ENCODE data around the gene EEIG1.

EEIG1 gene

DNA sequence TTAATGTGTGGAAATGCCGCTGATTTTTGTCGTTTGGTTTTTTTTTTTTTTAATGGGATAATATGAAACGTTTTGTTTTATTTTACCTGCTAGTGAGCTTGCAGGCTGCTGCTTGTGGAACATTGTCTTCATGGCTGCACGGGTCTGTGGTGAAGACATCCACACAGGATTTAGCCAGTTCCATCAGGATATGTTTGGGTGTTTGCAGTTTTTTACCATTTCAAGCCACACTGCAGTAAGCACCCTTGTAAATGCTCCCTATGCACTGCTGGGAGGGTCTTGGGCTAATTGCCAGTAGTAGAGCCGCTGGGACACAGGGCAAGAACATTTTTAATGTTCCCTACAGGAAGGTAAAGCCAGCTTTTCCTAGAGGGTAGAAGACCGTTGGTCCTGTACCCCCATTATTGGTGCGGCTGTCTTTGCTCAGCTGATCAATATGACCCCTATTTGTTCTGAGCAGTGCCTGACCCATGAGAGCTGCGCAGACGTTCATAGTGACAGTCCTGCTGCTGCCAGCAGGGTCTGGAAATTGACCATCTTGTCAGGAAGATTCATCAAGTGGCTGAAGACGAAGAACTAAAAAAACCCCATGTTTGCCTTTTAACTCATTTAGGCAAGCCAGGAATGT is 20.5 kb upstream of the EEIG1 start:
- no peak for DNase-seq

GRCh38 chr9:127999461-127999860 is 18.7 kb upstream of the EEIG1 start:
- DNase-seq, result no peak

DNA sequence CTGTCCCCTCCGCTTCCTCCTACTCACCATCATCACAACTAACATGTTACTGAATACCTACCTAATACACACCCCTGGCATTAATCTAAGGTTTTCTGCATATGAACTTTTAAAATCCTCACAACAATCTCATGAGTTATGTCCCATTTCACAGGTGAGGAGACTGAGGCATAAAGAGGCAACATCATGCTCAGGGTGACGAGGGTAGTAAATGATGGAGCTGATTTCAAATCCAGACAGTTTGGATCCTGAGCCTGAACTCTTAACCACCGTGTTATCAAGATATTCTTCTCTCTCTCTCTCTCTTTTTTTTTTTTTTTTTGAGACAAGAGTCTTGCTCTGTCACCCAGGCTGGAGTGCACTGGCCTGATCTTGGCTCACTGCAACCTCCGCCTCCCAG is 12.9 kb upstream of the EEIG1 start:
- no peak for DNase-seq

GRCh38 chr9:127991757-127992274 is 11.0 kb upstream of the EEIG1 start:
- DNase-seq, result no peak

DNA sequence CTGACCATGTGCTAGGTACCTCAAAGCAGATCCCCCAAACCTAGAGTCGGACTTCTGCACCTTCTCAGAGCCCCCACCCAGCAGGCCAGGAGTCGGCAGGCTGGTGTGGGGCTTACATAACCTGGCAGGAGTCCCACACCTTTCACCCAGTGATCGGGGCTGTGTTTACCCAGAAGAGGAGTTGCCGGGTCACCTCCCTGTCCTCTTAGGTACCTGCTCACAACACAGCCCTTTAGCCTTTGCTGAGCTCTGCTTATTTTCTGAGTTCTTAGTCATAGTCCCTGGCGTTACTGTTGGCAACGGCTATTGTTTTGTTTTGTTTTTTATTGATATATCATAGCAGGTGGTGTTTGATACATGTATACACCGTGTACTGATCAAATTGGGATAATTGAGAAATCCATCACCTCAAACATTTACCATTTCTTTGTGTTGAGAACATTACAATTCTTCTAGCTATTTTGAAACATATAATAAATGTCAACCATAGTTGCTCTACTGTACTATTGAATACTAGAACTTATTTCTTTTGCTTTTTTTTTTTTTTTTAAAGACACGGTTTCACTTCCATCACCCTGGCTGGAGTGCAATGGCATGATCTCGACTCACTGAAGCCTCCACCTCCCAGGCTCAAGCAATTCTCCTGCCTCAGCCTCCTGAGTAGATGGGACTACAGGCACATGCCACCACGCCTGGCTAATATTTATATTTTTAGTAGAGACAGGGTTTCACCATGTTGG is 10.4 kb upstream of the EEIG1 start:
- no peak for DNase-seq

GRCh38 chr9:127990554-127990953 is 9.8 kb upstream of the EEIG1 start:
- DNase-seq, result no peak

DNA sequence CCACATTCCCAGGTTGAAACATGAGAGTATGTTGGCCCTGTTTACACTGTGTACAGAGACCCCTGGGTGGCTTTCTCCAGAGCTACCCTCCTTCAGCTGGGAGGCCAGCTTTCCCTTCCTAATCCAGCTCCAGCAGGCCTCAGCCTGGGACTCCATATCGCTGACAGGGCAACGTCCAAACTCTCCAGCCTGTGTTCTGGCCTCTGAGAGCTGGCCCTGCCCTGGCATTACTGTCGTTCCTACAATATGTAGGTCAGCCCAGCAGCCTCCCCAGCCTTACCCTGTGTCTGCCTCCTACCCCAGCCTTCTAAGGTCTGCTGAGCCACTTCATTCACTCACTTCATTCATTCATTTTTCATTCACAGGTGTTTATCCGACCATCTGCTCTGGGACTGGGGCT is 8.3 kb upstream of the EEIG1 start:
- DNase-seq, result no peak

GRCh38 chr9:127987103-127987614 is 6.4 kb upstream of the EEIG1 start:
- DNase-seq, result no peak

GRCh38 chr9:127985011-127985410 is 4.2 kb upstream of the EEIG1 start:
- DNase-seq, result no peak

GRCh38 chr9:127983847-127984289 is 3.1 kb upstream of the EEIG1 start:
- no peak for DNase-seq

GRCh38 chr9:127982912-127983311 is 2.1 kb upstream of the EEIG1 start:
- DNase-seq, result no peak

DNA sequence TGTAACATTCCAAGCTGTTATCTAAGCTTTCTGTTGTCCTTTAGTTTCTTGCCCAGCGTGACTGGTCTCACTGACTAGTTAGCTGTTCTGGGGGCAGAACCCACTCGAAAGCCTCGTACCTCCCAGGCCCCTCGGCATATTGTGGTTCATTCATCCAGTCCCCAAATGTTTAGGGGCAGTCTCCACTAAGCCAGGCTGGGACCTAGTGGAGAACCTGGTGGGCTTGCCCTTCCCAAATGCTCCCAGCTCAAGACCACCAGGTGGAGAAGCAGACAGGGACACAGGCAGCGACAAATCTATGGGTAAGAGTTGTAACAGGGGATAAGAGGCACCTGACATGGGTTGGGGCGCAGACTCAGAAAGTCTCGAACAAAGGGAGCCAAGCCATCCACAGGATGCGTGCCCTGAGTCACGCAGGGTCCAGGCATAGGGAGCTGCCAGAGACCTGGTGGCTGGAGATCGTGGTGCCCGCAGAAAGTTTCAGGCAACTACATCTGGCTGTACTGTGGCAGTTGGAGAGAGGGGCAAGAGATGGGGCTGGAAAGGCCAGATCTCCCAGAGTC is 851 bp upstream of the EEIG1 start:
- DNase-seq, result no peak

DNA sequence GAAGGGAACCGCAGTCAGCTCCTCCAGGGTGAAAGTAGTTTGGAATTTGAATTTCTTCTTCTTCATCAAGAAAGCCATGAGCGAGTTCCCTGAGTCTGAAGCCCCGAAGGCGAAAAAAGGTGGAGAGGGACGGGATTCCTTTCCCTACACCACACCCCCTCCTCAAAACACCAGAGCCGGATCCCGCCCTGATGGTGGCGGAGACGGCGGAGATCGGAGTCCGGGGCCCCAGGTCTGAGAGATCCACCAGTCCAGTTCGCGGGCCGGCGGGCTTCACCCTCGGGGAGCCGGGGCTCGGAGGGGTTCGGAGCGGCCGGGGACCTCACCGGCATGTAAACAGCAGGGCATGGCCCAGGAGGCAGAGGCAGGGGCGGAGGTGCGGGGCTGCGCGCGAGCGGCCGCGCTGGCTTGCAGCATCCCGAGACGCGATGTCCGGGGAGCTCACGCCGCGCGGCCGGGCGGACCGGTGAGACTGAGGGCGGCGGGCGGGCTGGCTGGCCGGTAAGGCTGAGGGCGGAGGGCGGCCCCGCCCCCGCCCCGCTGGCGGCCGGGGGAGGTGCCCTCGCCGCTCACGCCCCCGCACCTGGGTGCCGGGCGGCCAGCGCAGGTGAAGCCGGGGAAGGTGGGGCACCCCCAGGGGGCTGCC is 606 bp downstream of the EEIG1 start:
- DNase-seq, result no peak

DNA sequence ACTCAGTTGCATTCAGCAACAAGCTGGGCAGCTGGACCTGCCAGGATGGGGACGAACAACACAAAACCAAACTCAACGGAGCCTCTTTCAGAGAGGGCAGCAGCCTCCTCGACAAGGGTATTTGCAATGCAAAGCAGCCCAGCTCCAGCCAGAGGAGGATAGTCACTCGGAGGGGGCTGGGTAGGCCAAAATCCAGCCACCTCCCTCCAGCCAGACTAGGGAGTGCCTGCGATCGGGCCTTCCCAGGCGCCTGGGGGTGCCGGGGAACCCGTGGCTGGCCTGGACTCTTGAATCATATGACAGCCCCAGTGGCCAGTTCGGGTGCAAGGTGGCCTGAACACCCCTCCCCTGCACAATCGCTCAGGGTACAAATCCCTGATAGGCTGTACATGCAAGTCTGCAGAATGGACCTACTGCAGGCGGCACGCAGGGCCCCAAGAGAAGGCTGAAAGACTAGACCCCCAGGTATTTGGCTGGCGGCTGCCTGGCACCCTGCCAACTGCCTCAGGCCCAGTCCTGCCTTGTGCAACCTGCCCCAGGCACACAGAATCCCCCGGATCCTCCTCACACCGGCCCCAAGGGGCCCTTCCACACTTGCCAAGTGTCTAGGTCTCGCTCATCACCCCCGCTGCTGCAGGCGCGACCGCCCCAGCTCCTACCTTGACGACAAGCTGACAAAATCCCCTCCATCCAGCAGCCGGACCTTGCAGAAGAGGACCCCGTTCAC is 1.3 kb downstream of the EEIG1 start:
- DNase-seq, result no peak

DNA sequence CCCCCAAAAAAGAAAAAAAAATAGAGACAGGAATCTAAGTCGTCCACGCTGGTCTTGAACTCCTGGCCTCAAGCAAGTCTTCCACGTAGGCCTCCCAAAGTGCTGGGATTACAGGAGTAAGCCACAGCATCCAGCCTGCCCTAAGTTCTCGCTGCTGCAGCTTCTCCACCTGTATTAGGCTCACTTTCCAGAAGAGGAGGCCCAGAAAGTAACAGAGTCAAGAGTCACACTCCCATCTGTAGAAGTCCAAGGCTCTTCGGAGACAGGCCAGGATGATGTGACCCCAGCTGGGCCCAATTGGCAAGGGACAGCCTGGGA is 1.8 kb downstream of the EEIG1 start:
- no peak for DNase-seq

- no peak for DNase-seq
Measured at GRCh38 chr9:127977884-127978647, 2.7 kb downstream of the EEIG1 start.

DNA sequence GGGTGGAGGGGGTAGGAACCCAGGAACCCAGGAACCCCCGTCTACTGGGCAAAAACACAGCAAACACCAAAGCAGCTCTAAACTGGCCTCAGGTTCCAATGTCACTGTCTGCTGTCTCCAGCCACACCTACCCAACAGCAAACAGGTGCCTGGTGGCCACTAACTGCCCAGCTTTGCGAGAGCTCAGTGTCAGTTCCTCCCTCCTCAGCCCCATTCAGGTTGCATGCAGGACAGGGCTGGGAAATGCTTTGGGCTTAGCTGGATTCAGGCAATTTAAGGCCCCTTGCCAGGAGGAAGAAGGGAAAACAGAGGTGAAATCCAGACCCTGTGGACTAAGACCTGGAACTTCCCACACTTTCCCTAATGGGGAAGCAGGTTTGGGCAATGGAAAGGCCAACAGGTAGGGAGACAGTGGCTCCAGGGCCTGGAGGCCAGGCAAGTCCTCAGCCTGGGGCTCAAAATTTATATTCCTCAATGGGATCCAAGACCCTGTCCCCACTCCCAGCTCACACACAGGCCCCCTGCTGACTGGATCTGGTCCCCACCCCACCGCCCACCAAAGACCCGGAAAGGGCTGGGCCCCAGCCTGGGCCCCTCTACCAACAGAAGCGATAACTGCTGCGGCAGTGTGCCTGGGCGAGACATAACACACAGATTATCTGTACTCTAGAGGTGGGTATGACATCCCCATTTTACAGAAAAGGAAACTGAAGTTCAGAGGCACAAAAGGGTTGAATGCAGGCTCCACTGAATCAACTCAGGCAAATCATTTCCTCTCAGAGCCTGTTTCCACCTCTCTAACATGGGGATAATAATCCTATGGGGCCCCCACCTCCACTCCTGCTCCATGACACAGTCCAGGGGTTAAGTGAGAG is 3.5 kb downstream of the EEIG1 start:
- no peak for DNase-seq

- DNase-seq, result no peak
Measured at GRCh38 chr9:127976498-127976897, 4.3 kb downstream of the EEIG1 start.

- no peak for DNase-seq
Measured at GRCh38 chr9:127975376-127976315, 5.1 kb downstream of the EEIG1 start.

DNA sequence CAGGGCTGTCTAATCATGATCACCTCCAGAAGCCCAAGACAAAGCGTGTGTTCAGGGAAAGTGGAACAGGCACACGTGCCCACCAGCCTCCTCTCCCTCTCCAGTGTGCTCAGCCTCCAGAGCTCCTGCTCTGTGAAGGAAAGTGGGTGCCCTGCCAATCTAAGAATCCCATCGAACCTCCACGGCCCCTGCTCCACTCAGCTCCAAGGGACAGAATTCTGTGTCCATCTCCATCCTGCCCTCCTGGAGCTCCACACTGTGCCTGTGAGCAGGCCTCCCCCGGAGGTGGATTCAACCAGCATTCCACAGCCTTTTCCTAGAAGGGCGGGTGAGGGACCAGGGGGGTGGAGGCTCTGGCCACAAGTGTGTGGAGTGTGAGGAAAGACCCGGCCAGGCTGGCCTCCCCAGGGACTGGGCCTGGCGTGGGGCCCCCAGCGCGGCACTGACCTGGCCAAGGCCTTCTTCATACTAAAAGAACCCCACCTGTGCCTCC is 6.0 kb downstream of the EEIG1 start:
- no peak for DNase-seq
